Dermis lymphatic vessel endothelial cell (primary cell): ENCODE measurements around the gene MTMR4. TPM values are rescaled to one million over a fixed set of nuclear protein-coding genes. Genes with fewer than 3 reads are reported as not detected.

Source experiments
- total RNA-seq: library from RNA; depleted of rRNA; stranded (reverse); fragments of >200 nt; gene quantifications from 2 replicates; pipeline ENCODE4 v1.2.1, GENCODE V29; 2014

MTMR4 gene
- total RNA-seq: 34.0 and 34.2 TPM in 2 replicates

DNA sequence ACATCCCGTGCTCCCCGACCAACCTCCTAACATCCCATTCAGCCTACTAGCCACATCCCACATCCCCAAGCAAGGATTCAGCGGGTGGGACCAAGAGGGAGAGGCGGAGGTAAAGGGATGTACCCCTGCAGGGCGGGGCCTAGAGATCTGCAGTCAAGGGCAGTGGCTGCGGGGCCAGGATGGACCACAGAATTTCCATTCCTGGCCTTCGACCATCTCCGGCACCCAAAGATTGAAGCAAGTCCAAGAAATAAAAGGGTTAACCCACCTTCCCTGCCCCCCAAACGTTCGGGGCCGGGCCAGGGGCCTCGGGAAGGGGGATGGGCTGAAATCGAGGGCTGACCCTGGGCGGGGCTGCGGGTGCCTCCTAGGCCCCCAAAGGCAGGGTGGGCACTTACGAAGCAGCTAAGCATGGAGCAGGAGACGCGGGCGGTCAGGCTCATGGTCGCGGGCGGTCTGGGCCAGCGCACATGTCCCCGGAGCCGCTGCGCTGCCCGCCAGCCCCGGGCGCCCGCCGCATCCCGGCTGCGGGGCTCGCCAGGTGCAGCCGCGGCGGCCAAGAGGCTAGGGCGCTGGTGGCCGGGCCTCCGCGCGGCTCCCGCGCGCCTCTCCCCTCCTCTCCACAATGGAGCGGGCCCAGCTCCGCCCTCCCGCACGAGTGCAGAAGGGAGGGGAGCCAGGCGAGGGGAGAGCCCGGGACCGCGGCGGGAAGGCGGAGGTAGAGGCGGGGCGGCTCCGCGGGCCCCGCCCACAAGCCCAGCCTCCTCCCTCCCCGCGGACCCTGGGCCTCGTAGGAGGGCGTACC is at the start of gene MTMR4:
Gene MTMR4, minus strand, starts transcription at position 674 of the 805 bp plus-strand sequence. Its CDS starts 231 bp downstream, at position 443.

DNA sequence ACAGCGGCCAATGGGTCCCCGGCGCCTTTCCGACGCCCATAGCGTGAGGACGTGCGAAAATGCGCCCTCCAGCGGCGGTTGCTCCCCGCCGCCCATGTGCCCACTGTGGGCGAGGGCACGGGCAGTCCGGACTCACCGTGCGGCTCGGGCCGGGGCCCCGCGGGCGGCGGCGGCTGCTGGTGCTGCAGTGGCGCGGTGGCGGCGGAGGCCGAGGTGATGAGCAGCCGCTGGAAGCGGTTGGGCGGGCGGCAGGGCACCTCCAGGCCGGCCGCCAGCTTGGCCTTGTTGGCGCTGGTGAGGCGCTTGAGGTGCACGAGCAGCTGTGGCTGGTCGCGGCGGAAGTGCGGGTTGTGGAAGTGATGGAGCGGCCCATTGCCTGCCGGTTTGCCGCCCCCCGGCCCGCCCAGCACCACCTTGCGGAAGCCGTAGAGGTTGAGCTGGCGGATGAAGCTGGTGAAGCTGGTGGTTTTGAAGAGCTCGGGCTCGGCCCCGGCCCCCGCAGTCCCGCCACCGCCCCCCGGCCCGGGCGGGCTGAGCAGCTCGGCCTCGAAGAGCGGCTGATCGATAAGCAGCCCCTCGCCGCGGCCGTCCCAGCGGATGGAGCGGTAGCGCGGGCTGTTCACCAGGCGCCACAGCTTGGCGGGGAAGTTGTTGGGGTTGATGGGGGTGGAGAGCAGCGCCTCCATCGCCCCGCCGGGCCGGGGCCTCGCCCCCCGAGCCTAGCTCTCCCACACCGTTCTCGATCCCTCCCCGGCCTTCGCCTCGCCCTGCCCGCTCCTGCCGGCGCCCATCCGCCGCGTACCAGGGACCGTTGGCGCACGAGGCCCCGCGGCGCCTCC is 26.6 kb downstream of the MTMR4 start, which contains the start of gene HSF5:
Gene HSF5, minus strand, starts transcription at position 820 of the 839 bp plus-strand sequence. Its CDS starts 134 bp downstream, at position 686.

Other genes starting within 250 kb of the MTMR4 start
- gene MPO, start 233.7 kb downstream of the MTMR4 start, total RNA-seq: not detected in 2 replicates
- gene TSPOAP1, start 185.8 kb downstream of the MTMR4 start, total RNA-seq: under 0.01 and 0.09 TPM in 2 replicates
- gene SUPT4H1, start 162.4 kb downstream of the MTMR4 start, total RNA-seq: 56.4 and 61.6 TPM in 2 replicates
- under 0.01 and 0.11 TPM in 2 replicates for gene RNF43, start 97.1 kb downstream of the MTMR4 start, total RNA-seq
- under 0.01 TPM in 1 of 2 replicates, not detected in the other for gene HSF5, start 26.2 kb downstream of the MTMR4 start, total RNA-seq
- under 0.01 TPM in 2 replicates for gene TEX14, start 177.4 kb upstream of the MTMR4 start, total RNA-seq
- 8.3 and 13.7 TPM in 2 replicates for gene RAD51C, start 178.0 kb upstream of the MTMR4 start, total RNA-seq
- under 0.01 TPM in 2 replicates for gene PPM1E, start 241.2 kb upstream of the MTMR4 start, total RNA-seq